ENCODE data around the gene TLR10. TPM values are rescaled to one million over a fixed set of nuclear protein-coding genes. Genes with fewer than 3 reads are reported as not detected.

The TLR10 gene
- total RNA-seq, 1 experiment from 2014 or later, result not detected

DNA sequence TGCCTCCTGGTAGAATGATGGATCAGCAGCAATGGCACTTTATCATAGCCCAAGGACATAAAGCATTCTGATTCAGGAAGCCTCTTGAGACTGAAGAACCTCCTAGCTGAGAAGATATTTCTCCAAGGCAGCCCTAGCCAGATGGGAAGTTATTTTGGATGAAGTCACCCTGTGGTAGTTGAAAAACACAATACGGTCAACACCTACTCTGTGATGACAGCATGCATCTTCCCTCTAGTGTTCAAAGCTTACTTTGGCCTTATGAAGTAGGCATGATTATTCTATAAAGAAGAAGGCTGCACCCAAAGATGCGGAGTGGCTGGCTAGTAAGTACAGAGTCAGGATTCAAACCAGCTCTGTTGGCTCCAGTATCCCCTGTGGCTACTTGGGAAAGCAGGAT, 47.9 kb downstream of the TLR10 start:
- no peak overlapping the region for H3K27ac ChIP-seq
- no peaks in the 10 kb centered on the region for H3K36me3 ChIP-seq (ENCODE audit: low read depth)
- no peaks in the 10 kb centered on the region for H3K9me3 ChIP-seq (ENCODE audit: insufficient read depth, low read depth)
- no TSS peak for BruUV-seq (replicated peaks)
- intact Hi-C loops (cut with micrococcal nuclease; ENCODE audit: unreplicated experiment), result loop anchor here (5.0 kb wide), 1 partner anchor 1133 kb away; no protein-coding TSS in a partner anchor
- H3K4me3 ChIP-seq, result no peak overlapping the region
- peaks cover under 1% of the 10 kb centered on the region; the same call in 1 of the 2 replicates for H3F3A ChIP-seq (ENCODE audit: insufficient read depth, low read depth)
- POLR2A ChIA-PET (ENCODE audit: unreplicated experiment), result interaction anchor here (0.9 kb wide), 1 partner anchor 556 kb away, joined by 4 read pairs; no protein-coding TSS in a partner anchor
- no peaks in the 10 kb centered on the region for H3K27me3 ChIP-seq (ENCODE audit: insufficient read depth, low read depth)
- H4K20me1 ChIP-seq (ENCODE audit: insufficient read depth), result no peaks in the 10 kb centered on the region
- H2AFZ ChIP-seq, result no peak overlapping the region
- CTCF ChIA-PET, result no interaction called here
- no peak overlapping the region for H3K4me2 ChIP-seq
- H3K79me2 ChIP-seq (ENCODE audit: low read depth), result no peaks in the 10 kb centered on the region
- no peaks in the 10 kb centered on the region; the same call in 1 of the 2 replicates for H3K9me2 ChIP-seq (ENCODE audit: insufficient read depth)
- H3K4me1 ChIP-seq (replicated peaks; ENCODE audit: insufficient read depth), result peaks cover 11% of the 10 kb centered on the region
- TF ChIP-seq, protein P1, sequence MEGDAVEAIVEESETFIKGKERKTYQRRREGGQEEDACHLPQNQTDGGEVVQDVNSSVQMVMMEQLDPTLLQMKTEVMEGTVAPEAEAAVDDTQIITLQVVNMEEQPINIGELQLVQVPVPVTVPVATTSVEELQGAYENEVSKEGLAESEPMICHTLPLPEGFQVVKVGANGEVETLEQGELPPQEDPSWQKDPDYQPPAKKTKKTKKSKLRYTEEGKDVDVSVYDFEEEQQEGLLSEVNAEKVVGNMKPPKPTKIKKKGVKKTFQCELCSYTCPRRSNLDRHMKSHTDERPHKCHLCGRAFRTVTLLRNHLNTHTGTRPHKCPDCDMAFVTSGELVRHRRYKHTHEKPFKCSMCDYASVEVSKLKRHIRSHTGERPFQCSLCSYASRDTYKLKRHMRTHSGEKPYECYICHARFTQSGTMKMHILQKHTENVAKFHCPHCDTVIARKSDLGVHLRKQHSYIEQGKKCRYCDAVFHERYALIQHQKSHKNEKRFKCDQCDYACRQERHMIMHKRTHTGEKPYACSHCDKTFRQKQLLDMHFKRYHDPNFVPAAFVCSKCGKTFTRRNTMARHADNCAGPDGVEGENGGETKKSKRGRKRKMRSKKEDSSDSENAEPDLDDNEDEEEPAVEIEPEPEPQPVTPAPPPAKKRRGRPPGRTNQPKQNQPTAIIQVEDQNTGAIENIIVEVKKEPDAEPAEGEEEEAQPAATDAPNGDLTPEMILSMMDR (conservative IDR thresholded peaks at IDR 0.05), result no peak
- no peak for DNase-seq

DNA sequence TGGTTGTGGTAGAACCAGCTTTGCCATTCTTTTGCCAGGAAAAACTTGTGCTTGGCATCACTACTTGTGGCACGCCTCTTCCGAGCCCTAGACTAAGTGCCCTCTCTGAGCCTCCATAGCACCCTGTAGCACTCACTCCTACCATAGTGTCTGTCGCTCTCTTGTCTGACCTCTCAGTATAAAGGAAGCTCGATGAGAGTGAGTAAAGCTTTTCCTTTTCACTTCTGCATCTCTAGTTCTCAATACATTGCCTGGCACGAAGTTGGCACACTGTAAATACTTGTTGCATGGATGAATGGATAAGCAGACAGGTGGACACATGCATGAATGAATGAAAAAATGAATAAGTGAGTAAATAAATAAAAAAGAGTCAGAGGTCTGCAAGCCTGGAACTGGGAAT, 48.3 kb downstream of the TLR10 start:
- Histone ChIP-seq H3K27me3 (ENCODE audit: insufficient read depth, low read depth) (no peaks in the 10 kb centered on the region), H3F3A (ENCODE audit: insufficient read depth, low read depth) (peaks cover 5% of the 10 kb centered on the region), H3K9me3 (ENCODE audit: insufficient read depth, low read depth) (no peaks in the 10 kb centered on the region), H3K36me3 (ENCODE audit: low read depth) (no peaks in the 10 kb centered on the region), H3K79me2 (ENCODE audit: low read depth) (no peaks in the 10 kb centered on the region), H3K27ac (no peak overlapping the region), H3K4me2 (no peak overlapping the region), H3K4me1 (replicated peaks; ENCODE audit: insufficient read depth) (peaks cover 14% of the 10 kb centered on the region), H2AFZ (no peak overlapping the region), H3K9me2 (ENCODE audit: insufficient read depth) (no peaks in the 10 kb centered on the region; the same call in 1 of the 2 replicates), H4K20me1 (ENCODE audit: insufficient read depth) (no peaks in the 10 kb centered on the region), H3K4me3 (no peak overlapping the region)
- no TSS peak for BruUV-seq (replicated peaks)
- intact Hi-C loops (cut with micrococcal nuclease; ENCODE audit: unreplicated experiment), result loop anchor here (5.0 kb wide), 1 partner anchor 1132 kb away; no protein-coding TSS in a partner anchor
- no peak for DNase-seq
- CTCF ChIA-PET, result no interaction called here
- TF ChIP-seq, protein P1 (conservative IDR thresholded peaks at IDR 0.05), result no peak
- TF ChIP-seq EZH2 (IDR thresholded peaks at IDR 0.05; ENCODE audit: low read depth), result no peak
- POLR2A ChIA-PET (ENCODE audit: unreplicated experiment), result interaction anchor here (0.7 to 0.9 kb wide), 2 partner anchors 411 to 555 kb away, joined by 4 to 8 read pairs; no protein-coding TSS in a partner anchor

DNA sequence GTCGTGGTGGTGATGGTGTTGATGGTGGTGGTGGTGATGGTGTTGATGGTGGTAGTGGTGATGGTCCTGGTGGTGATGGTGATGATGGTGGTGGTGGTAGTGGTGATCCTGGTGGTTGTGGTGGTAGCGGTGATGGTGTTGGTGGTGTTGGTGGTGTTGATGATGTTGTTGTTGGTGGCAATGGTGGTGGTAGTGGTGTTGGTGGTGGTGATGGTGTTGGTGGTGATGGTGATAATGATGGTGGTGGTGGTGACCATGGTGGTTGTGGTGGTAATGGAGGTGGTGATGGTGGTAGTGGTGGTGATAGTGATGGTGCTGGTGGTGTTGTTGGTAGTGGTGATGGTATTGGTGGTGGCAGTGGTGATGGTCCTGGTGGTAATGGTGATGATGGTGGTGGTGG, 49.1 kb downstream of the TLR10 start:
- no peak overlapping the region for H3K4me2 ChIP-seq
- no peak overlapping the region for H3K27ac ChIP-seq
- H4K20me1 ChIP-seq (ENCODE audit: insufficient read depth), result no peaks in the 10 kb centered on the region
- no peaks in the 10 kb centered on the region for H3K79me2 ChIP-seq (ENCODE audit: low read depth)
- no peaks in the 10 kb centered on the region for H3K27me3 ChIP-seq (ENCODE audit: insufficient read depth, low read depth)
- no peaks in the 10 kb centered on the region for H3K36me3 ChIP-seq (ENCODE audit: low read depth)
- no TSS peak for BruUV-seq (replicated peaks)
- TF ChIP-seq, protein P1 (conservative IDR thresholded peaks at IDR 0.05), result no peak
- no peak for TF ChIP-seq EZH2 (IDR thresholded peaks at IDR 0.05; ENCODE audit: low read depth)
- peaks cover 11% of the 10 kb centered on the region for H3F3A ChIP-seq (ENCODE audit: insufficient read depth, low read depth)
- no peak overlapping the region for H2AFZ ChIP-seq
- no peaks in the 10 kb centered on the region; the same call in 1 of the 2 replicates for H3K9me2 ChIP-seq (ENCODE audit: insufficient read depth)
- H3K4me3 ChIP-seq, result no peak overlapping the region
- DNase-seq, result no peak
- H3K4me1 ChIP-seq (replicated peaks; ENCODE audit: insufficient read depth), result peaks cover 20% of the 10 kb centered on the region
- POLR2A ChIA-PET (ENCODE audit: unreplicated experiment), result no interaction called here
- intact Hi-C loops (cut with micrococcal nuclease; ENCODE audit: unreplicated experiment), result loop anchor here (5.0 kb wide), 1 partner anchor 1131 kb away; no protein-coding TSS in a partner anchor
- CTCF ChIA-PET, result no interaction called here
- H3K9me3 ChIP-seq (ENCODE audit: insufficient read depth, low read depth), result no peaks in the 10 kb centered on the region
